Ascending aorta (tissue), 2 donors: ENCODE data around the gene DNTTIP2. TPM values are rescaled to one million over a fixed set of nuclear protein-coding genes. Genes with fewer than 3 reads are reported as not detected.
A peak's percentile ranks its signal among the peaks of the same experiment; 100 is the strongest.
"Not testable (repeated sequence)": the region's sequence is repeated elsewhere in the genome, so short reads cannot be mapped to it uniquely, and the experiment has no call there.

Experiments used
- DNase-seq, 2 donors: peaks; one replicate each; pipeline ENCODE4 v3.0.0-alpha.2; 2019; ENCODE audit warnings: low spot score in 2 of 2
- H3K27ac ChIP-seq, 2 donors: fragments of 200-600 bp; sonication (generic); one replicate each; pipeline ENCODE4 v1.5.1; 2016 to 2017; ENCODE audit warnings: mild to moderate bottlenecking in 1 of 2
- H3K27me3 ChIP-seq: fragments of 200-600 bp; sonication (generic); one replicate; pipeline ENCODE4 v1.5.1; 2017
- H3K36me3 ChIP-seq, 2 donors: fragments of 200-600 bp; sonication (generic); one replicate each; pipeline ENCODE4 v1.5.1; 2016
- H3K4me1 ChIP-seq, 2 donors: fragments of 200-600 bp; sonication (generic); one replicate each; pipeline ENCODE4 v1.5.1; 2016 to 2017; ENCODE audit warnings: mild to moderate bottlenecking in 1 of 2
- H3K4me3 ChIP-seq, 2 donors: fragments of 200-600 bp; sonication (generic); one replicate each; pipeline ENCODE4 v1.5.1; 2016 to 2017; ENCODE audit warnings: mild to moderate bottlenecking in 1 of 2
- H3K9me3 ChIP-seq, 2 donors: fragments of 200-600 bp; sonication (generic); one replicate each; pipeline ENCODE4 v1.5.1; 2016
- intact Hi-C: fragments of 100-400 bp; cut with DNase I; formaldehyde crosslinking; loops from one replicate; pipeline ENCODE4 v1.15.1; 2023
- total RNA-seq: library from RNA; depleted of rRNA; stranded (reverse); fragments of >200 nt; gene quantifications from one replicate; pipeline ENCODE4 v1.1.0, GENCODE V29; 2016
- TF ChIP-seq, protein P1 (sequence below), 3 experiments: fragments of 200-600 bp in 2 of 3; fragments of 450-650 bp in 1 of 3; sonication (generic) in 2 of 3; IDR thresholded peaks; one replicate each; pipeline ENCODE4 v1.5.1; 2016 to 2019; ENCODE audit warnings: antibody characterized with exemption in 3 of 3, mild to moderate bottlenecking in 1 of 3, moderate library complexity in 1 of 3

Gene DNTTIP2
- total RNA-seq, 1 donor from 2014 or later, result 27.1 TPM

DNA sequence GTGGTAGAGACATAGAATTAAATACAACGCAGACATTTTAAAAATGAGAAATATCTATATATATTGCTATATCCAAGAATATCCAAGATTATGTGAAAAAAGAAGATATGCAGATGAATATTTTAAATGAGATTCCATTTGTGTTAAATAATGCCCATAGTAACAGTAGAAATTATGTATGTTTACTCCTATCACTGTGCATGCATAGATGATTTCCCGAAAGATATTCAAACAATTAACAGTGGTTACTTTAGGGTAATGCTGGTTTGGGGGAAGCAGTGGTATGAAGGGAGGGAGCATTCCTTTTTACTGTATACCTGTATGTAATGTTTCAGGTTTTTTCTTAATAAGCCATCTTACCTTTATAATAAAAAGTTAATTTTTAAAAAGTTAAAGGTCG lies 25.1 kb downstream of the DNTTIP2 start:
- no peaks in the 10 kb centered on the region for H3K9me3 ChIP-seq
- no peak overlapping the region for H3K4me3 ChIP-seq
- intact Hi-C loops, result loop anchor here (5.0 kb wide), 1 partner anchor 547 kb away; no protein-coding TSS in a partner anchor
- H3K36me3 ChIP-seq, result no peaks in the 10 kb centered on the region
- H3K27me3 ChIP-seq, result no peaks in the 10 kb centered on the region
- H3K27ac ChIP-seq, result no peak overlapping the region
- DNase-seq, result no peak
- H3K4me1 ChIP-seq, result no peaks in the 10 kb centered on the region
- TF ChIP-seq, protein P1, sequence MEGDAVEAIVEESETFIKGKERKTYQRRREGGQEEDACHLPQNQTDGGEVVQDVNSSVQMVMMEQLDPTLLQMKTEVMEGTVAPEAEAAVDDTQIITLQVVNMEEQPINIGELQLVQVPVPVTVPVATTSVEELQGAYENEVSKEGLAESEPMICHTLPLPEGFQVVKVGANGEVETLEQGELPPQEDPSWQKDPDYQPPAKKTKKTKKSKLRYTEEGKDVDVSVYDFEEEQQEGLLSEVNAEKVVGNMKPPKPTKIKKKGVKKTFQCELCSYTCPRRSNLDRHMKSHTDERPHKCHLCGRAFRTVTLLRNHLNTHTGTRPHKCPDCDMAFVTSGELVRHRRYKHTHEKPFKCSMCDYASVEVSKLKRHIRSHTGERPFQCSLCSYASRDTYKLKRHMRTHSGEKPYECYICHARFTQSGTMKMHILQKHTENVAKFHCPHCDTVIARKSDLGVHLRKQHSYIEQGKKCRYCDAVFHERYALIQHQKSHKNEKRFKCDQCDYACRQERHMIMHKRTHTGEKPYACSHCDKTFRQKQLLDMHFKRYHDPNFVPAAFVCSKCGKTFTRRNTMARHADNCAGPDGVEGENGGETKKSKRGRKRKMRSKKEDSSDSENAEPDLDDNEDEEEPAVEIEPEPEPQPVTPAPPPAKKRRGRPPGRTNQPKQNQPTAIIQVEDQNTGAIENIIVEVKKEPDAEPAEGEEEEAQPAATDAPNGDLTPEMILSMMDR (IDR thresholded peaks at IDR 0.05), result no peak

DNA sequence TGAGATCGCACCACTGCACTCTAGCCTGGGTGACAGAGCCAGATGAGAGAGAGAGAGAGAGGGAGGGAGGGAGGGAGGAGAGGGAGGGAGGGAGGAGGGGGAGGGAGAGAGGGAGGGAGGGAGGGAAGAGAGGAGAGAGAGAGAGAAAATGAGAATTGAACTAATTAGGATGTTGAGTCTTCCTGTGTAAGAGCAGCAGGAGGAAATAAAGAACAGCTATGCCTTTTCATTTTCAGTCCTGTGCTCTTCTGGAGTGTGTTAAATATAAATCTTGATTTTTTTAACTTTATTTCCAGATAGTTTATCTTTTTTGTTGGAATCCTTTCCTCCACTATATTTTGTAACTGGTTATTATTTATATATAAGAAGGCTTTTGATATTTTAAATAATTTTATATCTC lies 27.1 kb downstream of the DNTTIP2 start:
- Histone ChIP-seq H3K27ac (no peak overlapping the region), H3K4me1 (peaks cover 0 to 5% of the 10 kb centered on the region in 2 donors), H3K36me3 (no peaks in the 10 kb centered on the region), H3K9me3 (no peaks in the 10 kb centered on the region), H3K27me3 (no peaks in the 10 kb centered on the region), H3K4me3 (no peak overlapping the region)
- TF ChIP-seq, protein P1 (IDR thresholded peaks at IDR 0.05), result no peak
- no peak for DNase-seq
- intact Hi-C loops, result loop anchor here (2.0 to 5.0 kb wide), 2 partner anchors 413 to 545 kb away; no protein-coding TSS in a partner anchor

DNA sequence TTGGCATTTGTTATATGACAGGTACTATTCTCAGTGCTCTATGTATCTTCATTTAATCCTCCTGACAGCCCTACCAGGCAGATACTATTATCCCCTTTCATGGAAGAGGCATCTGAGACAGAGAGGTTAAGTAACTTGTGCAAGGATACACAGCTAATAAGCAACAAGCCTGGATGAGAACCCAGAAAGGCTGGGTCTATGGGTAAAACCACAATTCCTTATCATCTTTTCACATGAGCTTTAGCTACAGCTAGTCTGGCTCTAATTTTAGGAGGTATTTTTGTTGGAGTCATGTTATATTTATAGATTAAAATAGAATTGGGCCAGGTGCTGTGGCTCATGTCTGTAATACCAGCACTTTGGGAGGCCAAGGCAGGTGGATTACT lies 27.7 kb downstream of the DNTTIP2 start:
- H3K4me1 ChIP-seq, result peaks cover 0 to 5% of the 10 kb centered on the region in 2 donors
- intact Hi-C loops, result loop anchor here (2.0 to 5.0 kb wide), 2 partner anchors 413 to 544 kb away; no protein-coding TSS in a partner anchor
- no peak overlapping the region for H3K4me3 ChIP-seq
- no peaks in the 10 kb centered on the region for H3K9me3 ChIP-seq
- no peaks in the 10 kb centered on the region for H3K27me3 ChIP-seq
- no peak for DNase-seq
- H3K27ac ChIP-seq, result no peak overlapping the region
- TF ChIP-seq, protein P1 (IDR thresholded peaks at IDR 0.05), result no peak
- H3K36me3 ChIP-seq, result no peaks in the 10 kb centered on the region

DNA sequence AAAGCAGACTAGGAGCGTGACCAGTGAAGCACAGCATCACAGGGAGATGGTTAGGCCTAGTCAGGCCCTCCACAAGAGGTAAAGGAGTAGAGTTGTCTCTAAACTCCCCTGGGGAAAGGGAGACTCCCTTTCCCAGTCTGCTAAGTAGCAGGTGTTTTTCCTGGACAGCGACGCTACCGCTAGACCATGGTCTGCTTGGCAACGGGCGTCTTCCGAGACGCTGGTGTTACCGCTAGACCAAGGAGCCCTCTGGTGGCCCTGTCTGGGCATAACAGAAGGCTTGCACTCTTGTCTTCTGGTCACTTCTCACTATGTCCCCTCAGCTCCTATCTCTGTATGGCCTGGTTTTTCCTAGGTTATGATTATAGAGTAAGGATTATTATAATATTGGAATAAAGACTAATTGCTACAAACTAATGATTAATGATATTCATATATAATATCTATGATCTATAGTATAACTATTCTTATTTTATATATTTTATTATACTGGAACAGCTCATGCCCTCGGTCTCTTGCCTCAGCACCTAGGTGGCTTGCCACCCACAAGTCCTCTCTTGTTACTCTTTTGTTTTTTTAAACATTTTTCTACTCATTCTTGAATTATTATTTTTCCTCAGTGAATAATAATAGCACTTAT lies 28.2 kb downstream of the DNTTIP2 start:
- not testable (repeated sequence) for H3K4me3 ChIP-seq, H3K36me3 ChIP-seq, H3K4me1 ChIP-seq, H3K27me3 ChIP-seq, H3K9me3 ChIP-seq, H3K27ac ChIP-seq
- intact Hi-C loops, result loop anchor here (2.0 to 5.0 kb wide), 2 partner anchors 412 to 544 kb away; no protein-coding TSS in a partner anchor
- DNase-seq, result peak in 1 of 2 donors; percentile 86
- TF ChIP-seq, protein P1 (IDR thresholded peaks at IDR 0.05), result peak; percentile 54 to 75 (median 73)

DNA sequence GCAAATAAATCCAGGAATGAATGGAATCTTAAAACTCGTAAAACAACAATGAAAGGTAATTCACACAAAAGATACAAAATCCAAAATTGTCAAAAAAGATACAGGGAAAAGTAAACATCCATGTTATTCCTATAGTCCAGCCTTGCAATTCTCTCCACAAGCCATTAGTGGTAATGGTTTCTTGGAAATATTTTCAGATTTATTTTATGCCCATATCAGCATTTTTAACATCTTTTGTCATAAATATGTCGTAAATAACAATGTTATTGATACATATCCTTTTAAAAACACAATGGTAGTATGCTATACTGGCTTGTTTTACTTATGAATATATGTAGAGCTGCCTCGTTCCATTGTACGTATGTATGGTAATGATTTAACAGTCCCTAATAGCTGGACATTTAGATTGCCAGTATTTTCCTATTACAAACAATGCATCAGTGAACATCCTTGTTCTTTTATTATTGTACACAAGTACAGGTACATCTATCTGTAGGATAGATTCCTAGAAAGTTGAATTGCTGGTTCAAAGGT lies 30.6 kb downstream of the DNTTIP2 start:
- Histone ChIP-seq H3K4me1 (peaks cover 0 to 21% of the 10 kb centered on the region in 2 donors), H3K27me3 (no peaks in the 10 kb centered on the region), H3K27ac (peak overlapping the region; percentile 92 to 100), H3K4me3 (peak overlapping the region; percentile 73 to 91), H3K9me3 (no peaks in the 10 kb centered on the region), H3K36me3 (no peaks in the 10 kb centered on the region)
- TF ChIP-seq, protein P1 (IDR thresholded peaks at IDR 0.05), result no peak
- intact Hi-C loops, result loop anchor here (5.0 to 10.0 kb wide), 3 partner anchors 166 to 1014 kb away; partner anchors contain the start of genes BCAR3, DIPK1A and RPL5
- DNase-seq, result no peak
